ENCODE results near the gene OCA2. TPM values are rescaled to one million over a fixed set of nuclear protein-coding genes. Genes with fewer than 3 reads are reported as not detected.

The OCA2 gene
- total and polyA plus RNA-seq, 2 of the 8 experiments (the other 6 are each of a cell fraction or from before 2014, with no cell fraction given) = 0.20 TPM

GRCh38 chr15:27820232-27820631, 278.9 kb downstream of the OCA2 start:
- no peak overlapping the region for H2BK120ac ChIP-seq (replicated peaks; ENCODE audit: low read depth, low read length)
- H3K9ac ChIP-seq (replicated peaks in 1 of 4; ENCODE audit: extremely low read depth in 1 of 4, low read depth in 3 of 4, low read length in 3 of 4) = no peak overlapping the region
- H2BK15ac ChIP-seq (ENCODE audit: low read length) = no peak overlapping the region
- no peak overlapping the region for H2AK5ac ChIP-seq (ENCODE audit: low read depth, low read length)
- no peak overlapping the region for H3K4me3 ChIP-seq (ENCODE audit: extremely low read depth in 1 of 4, insufficient read depth in 2 of 4, low read depth in 3 of 4, low read length in 4 of 4)
- H3K4me1 ChIP-seq (replicated peaks in 1 of 4; ENCODE audit: control insufficient read depth in 3 of 4, insufficient read depth in 4 of 4, low read length in 3 of 4) = no peaks in the 10 kb centered on the region
- ChIA-PET POLR2A (ENCODE audit: partially characterized antibody) (no interaction called here), CTCF (ENCODE audit: partially characterized antibody) (interaction anchor here (0.6 kb wide), 1 partner anchor 191 kb away, joined by 3 read pairs; no protein-coding TSS in a partner anchor)
- no peak overlapping the region for H2BK20ac ChIP-seq (ENCODE audit: low read length)
- H3K4ac ChIP-seq (replicated peaks; ENCODE audit: insufficient read length, low read depth, low read length) = no peak overlapping the region
- H3K9me3 ChIP-seq (ENCODE audit: insufficient read depth in 2 of 2, low read depth in 1 of 2, low read length in 1 of 2) = no peaks in the 10 kb centered on the region
- H3K56ac ChIP-seq (replicated peaks; ENCODE audit: insufficient read length, low read depth, low read length) = no peak overlapping the region
- H3K27me3 ChIP-seq (replicated peaks in 1 of 4; ENCODE audit: control insufficient read depth in 3 of 4, extremely low read depth in 1 of 4, insufficient read depth in 3 of 4, low read length in 3 of 4) = no peaks in the 10 kb centered on the region
- H3K18ac ChIP-seq (ENCODE audit: extremely low read depth, low read length) = no peak overlapping the region
- FAIRE-seq (no peak), DNase-seq (ENCODE audit: low read depth in 1 of 2, low spot score in 2 of 2) (no peak)
- no peak overlapping the region for H4K91ac ChIP-seq (replicated peaks; ENCODE audit: insufficient read length, low read length)
- no peaks in the 10 kb centered on the region for H3K36me3 ChIP-seq (ENCODE audit: control insufficient read depth in 2 of 4, insufficient read depth in 4 of 4, low read length in 3 of 4)
- H3K23ac ChIP-seq (ENCODE audit: insufficient read length) = no peak overlapping the region
- H4K20me1 ChIP-seq (replicated peaks in 1 of 2; ENCODE audit: control insufficient read depth in 1 of 2, insufficient read depth in 2 of 2, low read length in 2 of 2) = peaks cover 0 to 5% of the 10 kb centered on the region in 2 experiments
- H3K79me1 ChIP-seq (ENCODE audit: low read depth, low read length) = no peaks in the 10 kb centered on the region
- no peak overlapping the region for H2BK12ac ChIP-seq (ENCODE audit: low read depth, low read length)
- 85% methylated on average over 7 of the region's 7 CpGs; no CpG with 5 or more reads in 1 of the 2 experiments for WGBS, 2 experiments (ENCODE audit: extremely low coverage in 1 of 2, insufficient coverage in 1 of 2, insufficient read length in 1 of 2, insufficient replicate concordance in 2 of 2, low coverage in 1 of 2, low lambda C conversion rate in 2 of 2, missing lambda C conversion rate in 1 of 2)
- H4K5ac ChIP-seq (ENCODE audit: insufficient read length, low read depth, low read length) = no peak overlapping the region
- H2BK5ac ChIP-seq (ENCODE audit: low read depth, low read length) = no peak overlapping the region
- H3K79me2 ChIP-seq (ENCODE audit: control insufficient read depth in 1 of 2, insufficient read depth in 2 of 2, low read length in 2 of 2) = no peaks in the 10 kb centered on the region
- H3K27ac ChIP-seq (ENCODE audit: low read depth, low read length) = no peak overlapping the region
- no peak overlapping the region for H3K4me2 ChIP-seq (ENCODE audit: insufficient read depth in 1 of 2, low read depth in 2 of 2, low read length in 2 of 2)
- TF ChIP-seq RBBP5 (IDR thresholded peaks at IDR 0.05; ENCODE audit: borderline replicate concordance, low read depth, low read length) = no peak
- no peak for TF ChIP-seq POLR2AphosphoS5 (IDR thresholded peaks at IDR 0.05; ENCODE audit: low read depth, low read length)
- no peak for TF ChIP-seq JUND (IDR thresholded peaks at IDR 0.05; ENCODE audit: low read length)
- no peak for TF ChIP-seq RAD21 (IDR thresholded peaks at IDR 0.05 in 1 of 2, conservative IDR thresholded peaks at IDR 0.05 in 1 of 2; ENCODE audit: low read depth in 2 of 2, low read length in 2 of 2)
- no peak for TF ChIP-seq CTBP2 (IDR thresholded peaks at IDR 0.05; ENCODE audit: borderline replicate concordance, insufficient read depth, insufficient read length, low read length)
- TF ChIP-seq SIRT6 (IDR thresholded peaks at IDR 0.05; ENCODE audit: low read length) = no peak
- no peak for TF ChIP-seq TAF7 (optimal IDR thresholded peaks at IDR 0.05; ENCODE audit: borderline replicate concordance, low read depth, low read length)
- TF ChIP-seq POLR2A (IDR thresholded peaks at IDR 0.05; ENCODE audit: control extremely low read depth in 1 of 2, low read depth in 2 of 2, low read length in 2 of 2) = no peak
- no peak for TF ChIP-seq SP4 (IDR thresholded peaks at IDR 0.05; ENCODE audit: low read length)
- no peak for TF ChIP-seq BACH1 (IDR thresholded peaks at IDR 0.05; ENCODE audit: low read length)
- TF ChIP-seq ASH2L (IDR thresholded peaks at IDR 0.05; ENCODE audit: low read length) = no peak
- no peak overlapping the region for H3K14ac ChIP-seq (ENCODE audit: insufficient read length)
- H2AFZ ChIP-seq (ENCODE audit: low read length) = no peak overlapping the region
- H4K8ac ChIP-seq (ENCODE audit: extremely low read depth, insufficient read depth, low read length) = no peak overlapping the region
- no peaks in the 10 kb centered on the region for H3K23me2 ChIP-seq (ENCODE audit: low read depth, low read length)

Data from H1 (cell line).